K562 (cell line): ENCODE measurements around the gene ADCY9. TPM values are rescaled to one million over a fixed set of nuclear protein-coding genes. Genes with fewer than 3 reads are reported as not detected.
A peak's percentile ranks its signal among the peaks of the same experiment; 100 is the strongest.

Source experiments
- ATAC-seq: fragments of 200-7000 bp; cut with Tn5 transposase; 3 replicates; pipeline ENCODE4 v1.9.1; 2020; ENCODE audit warnings: moderate library complexity
- BruUV-seq: library from RNA; stranded (reverse); fragments of 400-500 nt; replicated peaks from 2 replicates; lab custom pipeline; 2021; lab: Mats Ljungman, UMichigan
- CTCF ChIA-PET: fragments of 300-600 bp; formaldehyde crosslinking; extraction: SDS; loops from one replicate; lab custom pipeline; 2021; ENCODE audit warnings: low intra/inter-chr PET ratio; lab: Yijun Ruan, JAX
- POLR2A ChIA-PET: fragments of 300-600, 350-650 bp; sonication (Branson Sonifier 250); formaldehyde crosslinking; extraction: SDS; loops from one replicate; lab custom pipeline; 2021; ENCODE audit warnings: antibody characterized with exemption, inconsistent platforms; lab: Yijun Ruan, JAX
- DNase-seq, 4 experiments: peaks; one replicate each; pipeline versions ENCODE4 v3.0.0 to v3.0.0-alpha.2; 2011 to 2018; ENCODE audit warnings: low spot score in 3 of 4, mixed read lengths in 3 of 4; ENCODE audit errors: extremely low read depth in 1 of 4
- FAIRE-seq: peaks from 2 replicates; lab custom pipeline; 2011; peaks lifted over from hg19 to GRCh38; lab: Jason Lieb, UNC
- H2AFZ ChIP-seq: 2 replicates; pipeline ENCODE4 v1.6.0; 2011; ENCODE audit warnings: low read depth, low read length, control low read depth, inconsistent platforms
- H3K27ac ChIP-seq: fragments of 200-600 bp; 3 replicates; pipeline ENCODE4 v1.8.0; 2011; ENCODE audit warnings: low read depth, mild to moderate bottlenecking, control low read depth, inconsistent platforms, low read length, moderate library complexity, mixed read lengths; ENCODE audit errors: extremely low read depth
- H3K27me3 ChIP-seq, 2 experiments: fragments of 300-600 bp in 1 of 2; 2 replicates in 1 of 2; 3 replicates in 1 of 2; pipeline versions ENCODE4 v1.6.0 to v1.8.0; 2011; ENCODE audit warnings: inconsistent platforms in 2 of 2, low read length in 2 of 2, mild to moderate bottlenecking in 1 of 2, mixed read lengths in 1 of 2, moderate library complexity in 1 of 2; ENCODE audit not compliant: control insufficient read depth in 2 of 2, insufficient read depth in 2 of 2
- H3K36me3 ChIP-seq: fragments of 300-600 bp; 3 replicates; pipeline ENCODE4 v1.8.0; 2011; ENCODE audit warnings: mild to moderate bottlenecking, low read length, inconsistent platforms; ENCODE audit not compliant: control insufficient read depth, insufficient read depth
- H3K4me1 ChIP-seq, 2 experiments: fragments of 200-600 bp in 1 of 2; replicated peaks in 1 of 2; 2 replicates in 1 of 2; 3 replicates in 1 of 2; pipeline versions ENCODE4 v1.5.1 to v1.8.0; 2011; ENCODE audit warnings: inconsistent platforms in 2 of 2, low read length in 2 of 2, mild to moderate bottlenecking in 1 of 2, mixed read lengths in 1 of 2, moderate library complexity in 1 of 2; ENCODE audit not compliant: control insufficient read depth in 2 of 2, insufficient read depth in 2 of 2
- H3K4me2 ChIP-seq: 2 replicates; pipeline ENCODE4 v1.6.1; 2011; ENCODE audit warnings: low read length, control low read depth, inconsistent platforms, mixed read lengths; ENCODE audit not compliant: insufficient read depth
- H3K4me3 ChIP-seq: fragments of 200-600 bp; sonication (generic), shearing (Covaris generic); 2 replicates; pipeline ENCODE4 v1.5.1; 2016; ENCODE audit warnings: control low read depth, inconsistent platforms
- H3K79me2 ChIP-seq: fragments of 200-600 bp; 3 replicates; pipeline ENCODE4 v1.8.0; 2011; ENCODE audit warnings: low read length, inconsistent platforms; ENCODE audit not compliant: control insufficient read depth, insufficient read depth
- H3K9ac ChIP-seq, 2 experiments: 2 replicates each; pipeline versions ENCODE4 v1.6.0 to v1.6.1; 2011; ENCODE audit warnings: low read depth in 2 of 2, low read length in 2 of 2, control low read depth in 1 of 2, inconsistent platforms in 1 of 2, mild to moderate bottlenecking in 1 of 2, mixed read lengths in 1 of 2; ENCODE audit not compliant: insufficient read depth in 1 of 2
- H3K9me1 ChIP-seq: one replicate; pipeline ENCODE4 v1.6.0; 2011; ENCODE audit warnings: inconsistent platforms, mild to moderate bottlenecking, low read length, moderate library complexity; ENCODE audit not compliant: control insufficient read depth, insufficient read depth
- H3K9me3 ChIP-seq: replicated peaks from 2 replicates; pipeline ENCODE4 v1.5.1; 2011; ENCODE audit warnings: low read depth, low read length, inconsistent platforms; ENCODE audit not compliant: control insufficient read depth, insufficient read depth
- H4K20me1 ChIP-seq: replicated peaks from 2 replicates; pipeline ENCODE4 v1.6.1; 2011; ENCODE audit warnings: low read length, inconsistent platforms, mixed read lengths; ENCODE audit not compliant: control insufficient read depth, insufficient read depth
- C11orf30 ChIP-seq: fragments of 450-650 bp; IDR thresholded peaks from 2 replicates; pipeline ENCODE4 v1.6.1; 2016; ENCODE audit warnings: low read depth, mild to moderate bottlenecking
- CEBPG ChIP-seq, 3 experiments: fragments of 200-800 bp in 1 of 3; sonication (Bioruptor generic) in 1 of 3; sonication (generic) in 1 of 3; formaldehyde crosslinking in 1 of 3; IDR thresholded peaks in 2 of 3; conservative IDR thresholded peaks in 1 of 3; 2 replicates each; pipeline versions ENCODE4 v1.6.1 to v1.8.0; 2016 to 2022; ENCODE audit warnings: missing compliant biosample characterization in 2 of 3, missing genetic modification characterization in 2 of 3, mild to moderate bottlenecking in 1 of 3, missing genetic modification reagents in 1 of 3
- COPS2 ChIP-seq: fragments of 450-650 bp; conservative IDR thresholded peaks from 2 replicates; pipeline ENCODE4 v1.6.1; 2016; ENCODE audit warnings: mild to moderate bottlenecking, moderate library complexity
- CTCFL ChIP-seq: IDR thresholded peaks from 2 replicates; pipeline ENCODE4 v1.6.1; 2011; ENCODE audit warnings: borderline replicate concordance, low read depth, mild to moderate bottlenecking, moderate library complexity, low read length; ENCODE audit not compliant: insufficient read depth, poor library complexity, severe bottlenecking
- MAFF ChIP-seq: IDR thresholded peaks from 2 replicates; pipeline ENCODE4 v1.6.1; 2012; ENCODE audit warnings: low read length, improper control_type of control experiment
- MAFG ChIP-seq: fragments of 450-650 bp; conservative IDR thresholded peaks from 2 replicates; pipeline ENCODE4 v1.6.1; 2016; ENCODE audit warnings: missing genetic modification characterization, missing compliant biosample characterization
- MAFK ChIP-seq: IDR thresholded peaks from 2 replicates; pipeline ENCODE4 v1.6.1; 2011; ENCODE audit warnings: low read length, improper control_type of control experiment
- NFE2 ChIP-seq: IDR thresholded peaks from 2 replicates; pipeline ENCODE4 v1.6.1; 2014; ENCODE audit warnings: antibody characterized with exemption, low read depth
- NFE2L1 ChIP-seq: fragments of 450-650 bp; IDR thresholded peaks from 2 replicates; pipeline ENCODE4 v1.6.1; 2016; ENCODE audit warnings: missing genetic modification characterization, low read depth, mild to moderate bottlenecking, missing compliant biosample characterization, moderate library complexity, borderline replicate concordance
- TCF15 ChIP-seq: fragments of 250-450 bp; sonication (Bioruptor Pico); IDR thresholded peaks from 2 replicates; pipeline ENCODE4 v1.8.0; 2022; ENCODE audit warnings: moderate library complexity, mild to moderate bottlenecking, inconsistent platforms
- ZNF316 ChIP-seq: fragments of 450-650 bp; IDR thresholded peaks from 2 replicates; pipeline ENCODE4 v1.6.1; 2016
- WGBS: fragments of 100-300 bp; shearing (Covaris generic); methylation state at CpG from one replicate; pipeline ENCODE4 v1.1.6; 2016; ENCODE audit warnings: low coverage, mixed read lengths; ENCODE audit not compliant: insufficient coverage; ENCODE audit errors: missing lambda C conversion rate; 5-methylcytosine and 5-hydroxymethylcytosine counted together
- in situ Hi-C: fragments of 300-500 bp; cut with MboI; formaldehyde crosslinking; loops from 4 replicates; pipeline ENCODE4 v1.15.0; 2018; ENCODE audit warnings: inconsistent platforms, mixed read lengths
- intact Hi-C: fragments of 100-400 bp; cut with micrococcal nuclease; formaldehyde crosslinking; loops from 2 replicates; pipeline ENCODE4 v1.14.2; 2022
- polyA plus RNA-seq, 8 experiments: library from polyadenylated mRNA; depleted of rRNA in 4 of 8; stranded (reverse) in 5 of 8; unstranded in 3 of 8; fragments of >200 nt; fragmentation: Nextera tagmentation in 2 of 8; fragmentation: Illumina TruSeq in 1 of 8; extraction: Ambion mirVana in 2 of 8; extraction: Trizol in 1 of 8; gene quantifications; 2 replicates each; pipeline versions ENCODE4 v1.2.1 to v1.2.3, GENCODE V29; 2011 to 2014; ENCODE audit warnings: inconsistent platforms in 1 of 8, missing spikeins in 1 of 8
- total RNA-seq, 7 experiments: library from RNA; depleted of rRNA in 6 of 7; stranded (reverse); fragments of >200 nt in 6 of 7; fragmentation: Illumina TruSeq in 2 of 7; extraction: Trizol in 2 of 7; gene quantifications; 2 replicates each; pipeline versions ENCODE4 v1.2.1 to v1.2.3, GENCODE V29; 2011 to 2021; ENCODE audit warnings: low replicate concordance in 1 of 7

Gene ADCY9
- total and polyA plus RNA-seq, 9 of the 15 experiments (the other 6 are each of a cell fraction or from before 2014, with no cell fraction given): 0.03 to 0.29 (median 0.17) TPM

GRCh38 chr16:3968551-3968950 lies 147.7 kb downstream of the ADCY9 start:
- Histone ChIP-seq H3K4me3 (no peak overlapping the region), H4K20me1 (no peaks in the 10 kb centered on the region), H3K9me1 (no peaks in the 10 kb centered on the region), H2AFZ (no peak overlapping the region), H3K27ac (no peak overlapping the region), H3K4me2 (no peak overlapping the region), H3K9me3 (no peaks in the 10 kb centered on the region), H3K79me2 (no peaks in the 10 kb centered on the region), H3K27me3 (peaks cover 39 to 81% of the 10 kb centered on the region in 2 experiments; a peak in 4 of 5 replicates), H3K36me3 (no peaks in the 10 kb centered on the region), H3K4me1 (peaks cover 0 to 15% of the 10 kb centered on the region in 2 experiments; a peak in 2 of 5 replicates), H3K9ac (no peak overlapping the region)
- ChIA-PET CTCF (no interaction called here), POLR2A (interaction anchor here (0.7 kb wide), 1 partner anchor 330 kb away, joined by 3 read pairs; no protein-coding TSS in a partner anchor)
- no TSS peak for BruUV-seq
- FAIRE-seq (no peak), ATAC-seq (no peak), DNase-seq (no peak)
- no peak for TF ChIP-seq CTCFL
- TF ChIP-seq MAFF: peak; percentile 66
- no peak for TF ChIP-seq CEBPG (CRISPR knock-in tag; IDR thresholded peaks at IDR 0.05)
- TF ChIP-seq CEBPG (tag; conservative IDR thresholded peaks at IDR 0.05 in 1 of 2, IDR thresholded peaks at IDR 0.05 in 1 of 2): no peak
- TF ChIP-seq MAFG (tag): peak; percentile 85
- TF ChIP-seq NFE2L1: peak; percentile 66; the same call in 1 of the 2 replicates
- peak; percentile 82 for TF ChIP-seq C11orf30
- peak; percentile 51; the same call in 1 of the 2 replicates for TF ChIP-seq MAFK
- TF ChIP-seq COPS2: no peak
- TF ChIP-seq ZNF316: peak; percentile 91
- TF ChIP-seq TCF15 (CRISPR knock-in tag): no peak
- peak; percentile 71 for TF ChIP-seq NFE2
- intact Hi-C loops: no loop called here
- in situ Hi-C loops: no loop called here
- WGBS: 20% methylated on average over 8 of the region's 8 CpGs
